Stimulated activated CD8-positive, alpha-beta memory T cell treated with anti-CD3 and anti-CD28 coated beads, Interleukin-15, amount 100 ng/mL, for 24 hours (primary cell): ENCODE data around the gene TMED6.
A peak's percentile ranks its signal among the peaks of the same experiment; 100 is the strongest.
"Not testable (repeated sequence)": the region's sequence is repeated elsewhere in the genome, so short reads cannot be mapped to it uniquely, and the experiment has no call there.

Source experiments
- DNase-seq: peaks from one replicate; pipeline ENCODE4 v3.0.0-alpha.2; 2020; ENCODE audit warnings: low read depth

The TMED6 gene

GRCh38 chr16:69360070-69360469, 8.5 kb upstream of the TMED6 start:
- not testable (repeated sequence) for DNase-seq

- DNase-seq = no peak
Observed at GRCh38 chr16:69350536-69351133, 951 bp downstream of the TMED6 start.

GRCh38 chr16:69349536-69349935, 2.0 kb downstream of the TMED6 start:
- DNase-seq = no peak

- no peak for DNase-seq
Observed at GRCh38 chr16:69348222-69348621, 3.4 kb downstream of the TMED6 start.

GRCh38 chr16:69346683-69347082, 4.9 kb downstream of the TMED6 start:
- no peak for DNase-seq

- no peak for DNase-seq
Observed at GRCh38 chr16:69345923-69346322, 5.7 kb downstream of the TMED6 start.

GRCh38 chr16:69344171-69344570, 7.4 kb downstream of the TMED6 start:
- DNase-seq = no peak

- DNase-seq = no peak
Observed at GRCh38 chr16:69340095-69340644, 11.4 kb downstream of the TMED6 start.

- DNase-seq = peak; percentile 77
Observed at GRCh38 chr16:69339289-69340094, 12.1 kb downstream of the TMED6 start, which contains the start of the genes COG8 and NIP7. COG8 (minus strand) TSS chr16:69339564; CDS start chr16:69339552, 12 bp downstream. NIP7 (plus strand) TSS chr16:69339772; CDS start chr16:69339830, 58 bp downstream.

- no peak for DNase-seq
Observed at GRCh38 chr16:69338557-69339288, 12.9 kb downstream of the TMED6 start.

- no peak for DNase-seq
Observed at GRCh38 chr16:69334696-69335095, 16.9 kb downstream of the TMED6 start.

GRCh38 chr16:69330286-69331109, 21.1 kb downstream of the TMED6 start, which contains the start of gene PDF:
PDF (minus strand) TSS chr16:69330588; CDS start chr16:69330570, 18 bp downstream.
- DNase-seq = peak; percentile 72

- no peak for DNase-seq
Observed at GRCh38 chr16:69329369-69330285, 22.0 kb downstream of the TMED6 start.

- DNase-seq = no peak
Observed at GRCh38 chr16:69328854-69329316, 22.7 kb downstream of the TMED6 start.

- no peak for DNase-seq
Observed at GRCh38 chr16:69327585-69328310, 23.8 kb downstream of the TMED6 start.

- DNase-seq = no peak
Observed at GRCh38 chr16:69326172-69326873, 25.3 kb downstream of the TMED6 start.

GRCh38 chr16:69325784-69326171, 25.8 kb downstream of the TMED6 start:
- no peak for DNase-seq

- DNase-seq = no peak
Observed at GRCh38 chr16:69324585-69325253, 26.9 kb downstream of the TMED6 start.
